Transverse colon (tissue), 4 donors: ENCODE data around the gene CDKAL1. TPM values are rescaled to one million over a fixed set of nuclear protein-coding genes. Genes with fewer than 3 reads are reported as not detected.

Experiments used
- DNase-seq: peaks from one replicate; pipeline ENCODE4 v3.0.0-alpha.2; 2019
- H3K27ac ChIP-seq, 4 donors: fragments of 200-600 bp; sonication (generic); 2 replicates each; pipeline ENCODE4 v1.5.1; 2016 to 2018; ENCODE audit warnings: inconsistent platforms in 4 of 4
- H3K27me3 ChIP-seq: fragments of 200-600 bp; sonication (generic); 2 replicates; pipeline ENCODE4 v1.5.1; 2017; ENCODE audit warnings: inconsistent platforms
- H3K36me3 ChIP-seq, 4 donors: fragments of 200-600 bp; sonication (generic); 2 replicates each; pipeline ENCODE4 v1.5.1; 2017 to 2019; ENCODE audit warnings: inconsistent platforms in 4 of 4
- H3K4me1 ChIP-seq, 4 donors: fragments of 200-600 bp; sonication (generic); 2 replicates each; pipeline ENCODE4 v1.5.1; 2017 to 2020; ENCODE audit warnings: inconsistent platforms in 4 of 4
- H3K4me3 ChIP-seq, 4 donors: fragments of 200-600 bp; sonication (generic); 1 replicate in 1 of 4; 2 replicates in 3 of 4; pipeline versions ENCODE4 v1.5.1 to v1.6.1; 2017 to 2019; ENCODE audit warnings: inconsistent platforms in 4 of 4
- H3K9me3 ChIP-seq, 2 donors: fragments of 200-600 bp; sonication (generic); 2 replicates each; pipeline ENCODE4 v1.5.1; 2017 to 2019; ENCODE audit warnings: inconsistent platforms in 2 of 2
- EP300 ChIP-seq: sonication (generic); formaldehyde crosslinking; IDR thresholded peaks from one replicate; pipeline ENCODE4 v1.6.1; 2017; ENCODE audit warnings: antibody characterized with exemption, low read depth
- POLR2A ChIP-seq: fragments of 450-650 bp; IDR thresholded peaks from one replicate; pipeline ENCODE4 v1.6.1; 2016; ENCODE audit warnings: antibody characterized with exemption, mild to moderate bottlenecking, moderate library complexity
- POLR2AphosphoS5 ChIP-seq, 3 donors: sonication (generic); formaldehyde crosslinking; IDR thresholded peaks; one replicate each; pipeline ENCODE4 v1.6.1; 2016; ENCODE audit warnings: antibody characterized with exemption in 3 of 3
- WGBS, 2 donors: methylation state at CpG; one replicate each; pipeline ENCODE4 v1.1.5; 2018; ENCODE audit warnings: low coverage in 1 of 2; 5-methylcytosine and 5-hydroxymethylcytosine counted together
- in situ Hi-C, 4 donors: fragments of 200-750 bp; cut with MboI; loops; one replicate each; pipeline versions ENCODE4 v1.15.0 to v1.15.1; 2017; ENCODE audit warnings: low sequenced_read_pairs in 3 of 4, low pct_ligation_motif_present in 1 of 4, low pct_unique_long_range_greater_than_20kb in 1 of 4
- intact Hi-C: fragments of 100-400 bp; cut with DNase I; formaldehyde crosslinking; loops from one replicate; pipeline ENCODE4 v1.15.1; 2023; ENCODE audit warnings: low total_unique reads
- total RNA-seq, 4 donors: library from RNA; depleted of rRNA; stranded (reverse); fragments of >200 nt; gene quantifications; one replicate each; pipeline ENCODE4 v1.1.0, GENCODE V29; 2016
- TF ChIP-seq, protein P1 (sequence below), 5 experiments: fragments of 200-600 bp in 3 of 5; fragments of 450-650 bp in 2 of 5; sonication (generic) in 3 of 5; IDR thresholded peaks; 1 replicate in 2 of 5; 2 replicates in 3 of 5; pipeline ENCODE4 v1.5.1; 2016 to 2017; ENCODE audit warnings: antibody characterized with exemption in 5 of 5, inconsistent platforms in 3 of 5, mild to moderate bottlenecking in 2 of 5, moderate library complexity in 1 of 5

The CDKAL1 gene
- total RNA-seq, 4 donors from 2014 or later = 4.8 to 21.7 (median 12.5) TPM

DNA sequence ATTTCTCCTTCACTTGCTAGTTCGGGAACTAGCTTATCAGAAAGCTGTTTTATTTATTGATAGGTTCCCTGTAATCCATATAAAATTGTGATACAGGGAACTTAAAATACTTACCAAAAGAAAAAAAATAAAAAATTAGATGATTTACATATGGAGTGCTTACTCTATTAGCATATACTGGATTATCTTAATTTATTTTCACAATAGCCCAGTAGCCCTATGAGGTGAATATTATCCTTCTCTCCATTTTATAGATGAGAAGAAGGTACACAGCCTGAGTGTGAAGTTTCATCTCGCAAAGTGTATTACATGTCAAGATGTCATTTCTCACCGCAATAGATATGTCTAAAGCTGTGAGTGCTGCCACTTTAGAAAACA is 463.5 kb downstream of the CDKAL1 start:
- no peak overlapping the region for H3K27ac ChIP-seq
- no peak for DNase-seq
- WGBS, 2 donors = 83 to 94% methylated on average over 3 of the region's 3 CpGs
- TF ChIP-seq, protein P1, sequence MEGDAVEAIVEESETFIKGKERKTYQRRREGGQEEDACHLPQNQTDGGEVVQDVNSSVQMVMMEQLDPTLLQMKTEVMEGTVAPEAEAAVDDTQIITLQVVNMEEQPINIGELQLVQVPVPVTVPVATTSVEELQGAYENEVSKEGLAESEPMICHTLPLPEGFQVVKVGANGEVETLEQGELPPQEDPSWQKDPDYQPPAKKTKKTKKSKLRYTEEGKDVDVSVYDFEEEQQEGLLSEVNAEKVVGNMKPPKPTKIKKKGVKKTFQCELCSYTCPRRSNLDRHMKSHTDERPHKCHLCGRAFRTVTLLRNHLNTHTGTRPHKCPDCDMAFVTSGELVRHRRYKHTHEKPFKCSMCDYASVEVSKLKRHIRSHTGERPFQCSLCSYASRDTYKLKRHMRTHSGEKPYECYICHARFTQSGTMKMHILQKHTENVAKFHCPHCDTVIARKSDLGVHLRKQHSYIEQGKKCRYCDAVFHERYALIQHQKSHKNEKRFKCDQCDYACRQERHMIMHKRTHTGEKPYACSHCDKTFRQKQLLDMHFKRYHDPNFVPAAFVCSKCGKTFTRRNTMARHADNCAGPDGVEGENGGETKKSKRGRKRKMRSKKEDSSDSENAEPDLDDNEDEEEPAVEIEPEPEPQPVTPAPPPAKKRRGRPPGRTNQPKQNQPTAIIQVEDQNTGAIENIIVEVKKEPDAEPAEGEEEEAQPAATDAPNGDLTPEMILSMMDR (IDR thresholded peaks at IDR 0.05) = no peak
- TF ChIP-seq EP300 (no peak), POLR2A (no peak), POLR2AphosphoS5 (IDR thresholded peaks at IDR 0.05) (no peak)
- intact Hi-C loops = no loop called here
- no peaks in the 10 kb centered on the region for H3K27me3 ChIP-seq
- H3K4me3 ChIP-seq = no peak overlapping the region
- in situ Hi-C loops = no loop called here
- H3K9me3 ChIP-seq = no peaks in the 10 kb centered on the region
- H3K4me1 ChIP-seq = no peaks in the 10 kb centered on the region
- H3K36me3 ChIP-seq = no peaks in the 10 kb centered on the region

DNA sequence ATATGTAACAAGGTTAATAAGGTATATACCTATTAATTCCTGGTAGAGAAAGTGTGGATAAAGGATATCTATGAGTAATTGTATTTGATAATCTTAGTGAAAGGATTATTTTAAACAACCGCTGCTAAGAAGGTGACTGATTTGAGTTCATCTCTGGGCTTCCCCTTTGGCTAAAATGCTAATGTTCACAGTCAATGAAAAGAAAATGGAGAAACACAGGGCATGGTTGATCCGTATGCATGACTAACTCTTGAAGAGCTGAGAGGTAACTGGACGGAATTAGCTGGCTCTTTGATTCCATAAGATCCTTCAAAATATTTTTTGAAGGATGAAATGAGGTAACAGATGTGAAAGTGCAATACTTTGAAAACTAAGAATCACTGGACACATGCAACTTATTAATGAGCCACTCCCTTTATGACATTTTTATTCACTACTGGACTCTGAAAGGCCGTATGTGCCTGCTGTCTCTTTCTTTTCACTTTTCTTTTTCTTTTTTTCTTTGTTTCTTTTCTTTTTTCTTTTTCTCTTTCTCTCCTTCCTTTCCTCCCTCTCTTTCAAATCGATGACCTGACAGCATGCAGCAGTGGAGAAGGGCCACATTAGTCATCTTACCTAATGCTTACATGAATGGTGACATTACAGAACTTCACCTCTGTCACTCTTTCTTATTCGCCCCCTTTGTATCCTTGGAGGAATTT is 464.6 kb downstream of the CDKAL1 start:
- intact Hi-C loops = no loop called here
- DNase-seq = no peak
- 79 to 89% methylated on average over 5 to 6 of the region's 6 CpGs for WGBS, 2 donors
- no peaks in the 10 kb centered on the region for H3K27me3 ChIP-seq
- H3K27ac ChIP-seq = no peak overlapping the region
- H3K4me1 ChIP-seq = peaks cover 0 to 3% (median 0%) of the 10 kb centered on the region in 4 donors
- H3K4me3 ChIP-seq = no peak overlapping the region
- H3K36me3 ChIP-seq = no peaks in the 10 kb centered on the region
- TF ChIP-seq POLR2AphosphoS5 (IDR thresholded peaks at IDR 0.05) (no peak), EP300 (no peak), POLR2A (no peak)
- TF ChIP-seq, protein P1 (IDR thresholded peaks at IDR 0.05) = no peak
- no peaks in the 10 kb centered on the region for H3K9me3 ChIP-seq
- in situ Hi-C loops = no loop called here

DNA sequence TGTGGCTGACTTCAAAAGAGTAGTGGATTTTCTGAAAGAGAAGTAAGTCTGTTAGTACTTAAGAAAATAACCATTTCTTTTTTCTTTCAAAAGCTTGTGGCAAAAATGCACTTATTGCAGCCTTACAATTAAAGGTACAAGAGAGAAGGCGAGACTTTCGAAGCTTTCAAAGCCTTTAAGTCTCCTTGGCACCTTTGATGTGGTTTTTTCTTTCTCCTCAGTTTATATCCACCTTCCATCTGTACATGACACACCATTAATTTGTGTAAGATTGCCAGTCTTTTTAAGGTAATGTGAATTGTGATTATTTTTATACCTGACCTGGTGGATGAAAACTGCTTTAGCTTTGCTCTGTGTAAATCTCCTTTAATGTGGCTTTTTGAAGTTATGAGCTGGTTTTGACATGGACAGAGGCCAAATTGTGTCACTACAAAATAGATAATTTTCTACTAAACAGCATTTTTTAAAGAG is 466.1 kb downstream of the CDKAL1 start:
- intact Hi-C loops = loop anchor here (5.0 kb wide), 1 partner anchor 652 kb away; no protein-coding TSS in a partner anchor
- WGBS, 2 donors = 87 to 94% methylated on average over 2 of the region's 2 CpGs
- Histone ChIP-seq H3K27me3 (no peaks in the 10 kb centered on the region), H3K36me3 (no peaks in the 10 kb centered on the region), H3K27ac (no peak overlapping the region), H3K4me3 (no peak overlapping the region), H3K9me3 (no peaks in the 10 kb centered on the region), H3K4me1 (peaks cover 0 to 7% (median 0%) of the 10 kb centered on the region in 4 donors)
- in situ Hi-C loops = no loop called here
- no peak for DNase-seq
- TF ChIP-seq EP300 (no peak), POLR2AphosphoS5 (IDR thresholded peaks at IDR 0.05) (no peak)
- TF ChIP-seq, protein P1 (IDR thresholded peaks at IDR 0.05) = no peak

DNA sequence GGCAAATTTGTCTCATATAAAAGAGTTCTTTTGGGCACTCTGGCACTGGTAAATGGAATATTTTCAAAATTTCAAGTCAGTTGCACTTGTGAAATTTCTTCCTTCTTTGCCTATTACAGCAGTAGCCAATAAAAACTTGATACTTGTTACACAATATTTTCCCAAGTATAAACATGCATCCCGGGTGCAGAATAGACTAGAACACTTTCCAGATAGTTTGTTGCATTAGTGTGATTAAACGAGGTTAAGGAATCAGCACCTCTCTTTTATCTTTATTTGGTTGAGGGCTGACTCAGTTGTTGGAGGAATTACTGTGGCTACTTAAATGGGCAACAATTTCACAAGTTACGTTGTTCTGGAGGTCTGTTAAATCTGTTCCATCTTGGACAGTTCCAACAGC is 467.5 kb downstream of the CDKAL1 start:
- no peak for TF ChIP-seq POLR2A
- no peak for TF ChIP-seq EP300
- TF ChIP-seq, protein P1 (IDR thresholded peaks at IDR 0.05) = no peak
- TF ChIP-seq POLR2AphosphoS5 (IDR thresholded peaks at IDR 0.05) = no peak
- no peak for DNase-seq
- in situ Hi-C loops (no loop called here), intact Hi-C loops (loop anchor here (5.0 kb wide), 1 partner anchor 651 kb away; no protein-coding TSS in a partner anchor)
- Histone ChIP-seq H3K9me3 (no peaks in the 10 kb centered on the region), H3K4me1 (peaks cover 0 to 8% (median 3%) of the 10 kb centered on the region in 4 donors), H3K36me3 (no peaks in the 10 kb centered on the region), H3K27me3 (no peaks in the 10 kb centered on the region), H3K4me3 (no peak overlapping the region), H3K27ac (no peak overlapping the region)
- WGBS, 2 donors = 74 to 81% methylated on average over 3 of the region's 3 CpGs
